Kidney glomerular epithelial cell (primary cell): ENCODE results near the gene TNFSF13B.
"Not testable (repeated sequence)": the region's sequence is repeated elsewhere in the genome, so short reads cannot be mapped to it uniquely, and the experiment has no call there.

Experiments
- DNase-seq: peaks from one replicate; lab custom pipeline; 2025; lab: John Stamatoyannopoulos, UW

TNFSF13B gene

GRCh38 chr13:108281901-108282300 lies 12.4 kb downstream of the TNFSF13B start:
- DNase-seq: no peak

- no peak for DNase-seq
Measured at GRCh38 chr13:108283110-108283509, 13.6 kb downstream of the TNFSF13B start.

GRCh38 chr13:108288741-108289140 lies 19.2 kb downstream of the TNFSF13B start:
- no peak for DNase-seq

GRCh38 chr13:108289819-108290218 lies 20.3 kb downstream of the TNFSF13B start:
- DNase-seq: no peak

GRCh38 chr13:108297114-108297513 lies 27.6 kb downstream of the TNFSF13B start:
- DNase-seq: no peak

- peak; percentile 2 for DNase-seq
Measured at GRCh38 chr13:108302279-108302678, 32.8 kb downstream of the TNFSF13B start.

- DNase-seq: no peak
Measured at GRCh38 chr13:108304170-108305016, 34.9 kb downstream of the TNFSF13B start.

GRCh38 chr13:108305655-108306054 lies 36.1 kb downstream of the TNFSF13B start:
- no peak for DNase-seq

- DNase-seq: no peak
Measured at GRCh38 chr13:108306860-108307259, 37.3 kb downstream of the TNFSF13B start.

- not testable (repeated sequence) for DNase-seq
Measured at GRCh38 chr13:108311596-108311995, 42.1 kb downstream of the TNFSF13B start.

- no peak for DNase-seq
Measured at GRCh38 chr13:108313382-108313781, 43.9 kb downstream of the TNFSF13B start.

- DNase-seq: peak; percentile 54
Measured at GRCh38 chr13:108315273-108315672, 45.8 kb downstream of the TNFSF13B start.

GRCh38 chr13:108315991-108316390 lies 46.5 kb downstream of the TNFSF13B start:
- no peak for DNase-seq

- no peak for DNase-seq
Measured at GRCh38 chr13:108316413-108316812, 46.9 kb downstream of the TNFSF13B start.

GRCh38 chr13:108322206-108322824 lies 52.8 kb downstream of the TNFSF13B start:
- DNase-seq: peak; percentile 13

- no peak for DNase-seq
Measured at GRCh38 chr13:108323031-108323430, 53.5 kb downstream of the TNFSF13B start.

GRCh38 chr13:108325863-108326262 lies 56.3 kb downstream of the TNFSF13B start:
- DNase-seq: no peak

GRCh38 chr13:108326309-108326708 lies 56.8 kb downstream of the TNFSF13B start:
- no peak for DNase-seq

GRCh38 chr13:108328848-108329247 lies 59.3 kb downstream of the TNFSF13B start:
- no peak for DNase-seq

GRCh38 chr13:108332791-108333190 lies 63.3 kb downstream of the TNFSF13B start:
- DNase-seq: no peak

- DNase-seq: peak; percentile 6
Measured at GRCh38 chr13:108342369-108343289, 73.1 kb downstream of the TNFSF13B start.

- no peak for DNase-seq
Measured at GRCh38 chr13:108345016-108345415, 75.5 kb downstream of the TNFSF13B start.
